ENCODE data around the gene CTBP2.

Gene CTBP2

DNA sequence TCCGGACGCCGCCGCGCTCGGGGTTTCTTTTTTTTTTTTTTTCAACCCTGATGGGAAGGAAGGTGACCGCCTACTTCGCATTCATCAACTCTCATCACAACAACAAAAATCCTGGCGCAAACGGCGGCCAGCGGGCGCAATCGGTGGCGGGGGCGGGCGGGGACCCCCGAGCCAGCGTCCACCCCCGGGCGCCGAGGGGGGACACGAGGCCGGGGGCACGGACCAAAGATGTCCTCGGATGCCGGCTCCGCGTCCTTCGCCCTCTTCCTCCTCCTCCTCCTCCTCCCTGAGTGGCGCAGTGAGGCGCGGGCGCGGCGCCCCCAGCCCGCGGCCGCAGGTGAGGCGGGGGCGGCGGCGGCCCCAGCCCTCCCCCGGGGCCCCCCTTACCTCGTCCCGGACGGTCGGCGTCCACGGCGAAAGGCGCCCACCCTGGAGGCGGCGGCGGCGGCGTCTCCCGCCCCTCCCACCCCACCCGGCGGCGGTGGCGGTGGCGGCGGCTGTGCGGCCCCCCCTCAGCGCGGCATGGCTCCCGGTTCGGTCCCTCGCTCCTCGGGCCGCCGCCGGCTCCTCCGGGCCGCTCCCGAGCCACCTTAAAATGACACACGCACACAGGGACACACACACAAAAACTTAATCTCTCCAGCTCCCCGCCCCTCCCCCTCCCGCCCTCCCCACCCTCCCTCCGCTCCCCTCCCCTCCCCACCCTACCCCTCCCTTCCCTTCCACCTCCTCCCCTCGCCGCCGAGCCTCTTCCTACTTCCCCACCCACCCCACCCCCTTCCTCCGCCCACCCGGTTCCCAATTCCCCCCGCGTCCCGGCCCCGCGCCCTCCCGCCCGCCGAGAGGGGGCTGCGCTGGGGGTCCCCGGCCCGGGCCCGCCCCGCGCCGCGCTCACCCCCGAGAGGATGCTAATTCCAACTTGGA lies at the start of gene CTBP2:
TSS of gene CTBP2 (minus strand) at position 632 of the 924 bp plus-strand sequence.
- no peak for DNase-seq

DNA sequence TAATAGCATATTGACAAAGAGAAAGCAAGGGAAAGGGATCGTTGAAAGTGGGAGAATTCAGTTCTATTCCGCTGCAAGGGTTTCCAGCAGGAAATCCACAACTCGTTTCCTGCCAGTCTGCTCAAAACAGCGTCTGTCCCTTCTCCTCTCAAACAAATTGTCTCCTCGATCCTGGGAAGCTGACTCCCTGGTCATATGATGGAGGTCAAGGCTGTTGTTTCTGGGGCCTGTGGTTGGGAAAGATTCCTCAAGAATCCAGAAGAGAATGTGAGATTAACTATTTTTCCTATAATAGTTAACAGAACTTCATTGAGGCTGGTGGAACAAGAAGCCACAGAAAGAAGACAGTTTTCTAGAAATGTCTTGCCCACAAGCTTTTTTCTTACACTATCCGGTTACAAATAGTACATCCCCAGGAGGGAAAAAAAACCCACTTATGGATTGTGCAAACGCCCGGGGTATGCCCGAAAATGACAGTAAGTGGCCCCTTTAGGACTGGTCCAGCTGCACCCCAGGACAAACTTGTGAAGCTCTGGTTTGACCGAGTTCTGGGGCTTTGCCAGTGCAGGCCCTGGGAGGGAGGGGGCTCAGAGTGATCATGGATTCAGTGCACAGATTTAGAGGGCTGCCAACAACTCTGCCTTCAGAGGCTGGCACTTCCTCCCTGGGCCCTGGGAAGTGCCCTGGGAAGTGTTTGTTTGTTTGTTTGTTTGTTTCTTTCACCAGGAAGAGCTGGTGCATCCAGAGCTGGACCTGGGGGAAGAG lies 49.4 kb upstream of the CTBP2 start:
- DNase-seq: no peak

- DNase-seq: no peak
Observed at GRCh38 chr10:125208854-125209565, 48.6 kb upstream of the CTBP2 start.

DNA sequence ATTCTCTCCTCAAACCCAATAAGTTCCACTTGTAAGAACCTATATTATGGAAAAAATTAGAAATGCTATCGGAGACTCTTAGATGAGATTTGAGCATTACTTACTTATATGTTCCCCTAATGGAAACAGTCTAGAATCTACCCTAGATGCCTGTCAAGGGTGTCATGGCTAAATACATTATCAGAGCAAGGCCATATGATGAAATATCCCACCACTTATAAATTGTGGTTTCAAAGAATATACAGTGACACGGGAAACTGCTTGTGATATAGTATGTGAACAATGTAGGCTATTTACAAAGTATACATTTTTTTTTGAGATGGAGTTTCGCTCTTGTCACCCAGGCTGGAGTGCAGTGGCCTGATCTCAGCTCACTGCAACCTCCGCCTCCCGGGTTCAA lies 46.3 kb upstream of the CTBP2 start:
- DNase-seq: no peak

DNA sequence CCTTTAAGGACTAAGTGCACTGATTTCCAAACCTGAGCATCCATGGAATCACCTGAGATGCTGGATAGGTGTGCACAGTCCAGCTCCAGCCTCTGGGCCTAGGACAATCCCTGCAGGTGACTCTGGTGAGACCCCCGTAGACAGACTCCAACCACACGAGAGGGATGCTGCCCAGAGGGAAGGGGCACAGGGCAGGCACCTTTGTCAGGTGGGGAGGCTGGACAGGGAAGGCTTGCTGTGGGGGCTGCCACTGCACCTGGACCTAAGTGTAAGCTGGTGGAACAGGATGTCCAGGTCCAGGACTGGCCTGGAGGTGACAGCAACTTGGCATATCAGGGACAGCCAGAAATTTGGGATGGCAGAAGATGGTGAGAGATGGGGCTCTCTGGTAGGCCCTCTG lies 45.1 kb upstream of the CTBP2 start:
- no peak for DNase-seq

DNA sequence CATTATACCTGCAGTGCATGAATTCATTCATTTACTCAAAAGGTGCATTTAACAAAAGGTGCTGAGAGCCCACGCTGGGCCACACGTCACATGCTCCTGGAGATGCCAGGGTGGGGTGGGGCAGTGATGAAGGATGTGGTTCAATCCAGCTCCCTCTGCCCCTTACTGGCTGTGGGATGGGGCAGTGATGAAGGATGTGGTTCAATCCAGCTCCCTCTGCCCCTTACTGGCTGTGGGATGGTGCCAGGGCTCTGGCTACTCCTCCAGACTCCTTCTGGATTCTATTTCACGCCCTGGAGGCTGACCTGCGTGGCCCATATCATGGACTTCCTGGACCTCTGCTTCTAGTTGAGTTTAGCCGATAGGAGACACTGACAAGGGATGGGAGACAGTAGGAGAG lies 44.0 kb upstream of the CTBP2 start:
- no peak for DNase-seq

- DNase-seq: no peak
Observed at GRCh38 chr10:125203186-125203800, 42.9 kb upstream of the CTBP2 start.

- DNase-seq: no peak
Observed at GRCh38 chr10:125201791-125202622, 41.6 kb upstream of the CTBP2 start.

- no peak for DNase-seq
Observed at GRCh38 chr10:125201108-125201524, 40.8 kb upstream of the CTBP2 start.

DNA sequence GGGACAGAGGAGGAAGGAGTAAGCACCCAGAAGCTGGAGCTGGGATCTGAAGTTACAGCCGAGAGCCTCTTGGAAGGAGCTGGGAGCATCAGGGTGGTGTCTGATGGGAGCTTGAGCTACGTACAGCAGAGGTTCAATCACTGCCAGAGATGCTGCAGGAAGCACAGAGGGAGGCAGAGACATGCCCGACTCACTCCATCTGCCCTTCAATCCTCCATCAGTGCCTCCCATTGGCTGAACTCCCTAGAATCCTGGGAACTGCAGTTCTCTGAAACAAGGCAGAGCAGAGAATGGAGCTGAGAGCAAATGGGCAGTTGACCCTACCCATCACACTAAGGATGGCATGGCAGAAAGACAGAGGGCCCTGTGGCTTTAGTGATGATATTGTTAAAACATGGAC lies 40.0 kb upstream of the CTBP2 start:
- no peak for DNase-seq

- no peak for DNase-seq
Observed at GRCh38 chr10:125199270-125199669, 38.9 kb upstream of the CTBP2 start.

GRCh38 chr10:125194814-125195213 lies 34.5 kb upstream of the CTBP2 start:
- no peak for DNase-seq

DNA sequence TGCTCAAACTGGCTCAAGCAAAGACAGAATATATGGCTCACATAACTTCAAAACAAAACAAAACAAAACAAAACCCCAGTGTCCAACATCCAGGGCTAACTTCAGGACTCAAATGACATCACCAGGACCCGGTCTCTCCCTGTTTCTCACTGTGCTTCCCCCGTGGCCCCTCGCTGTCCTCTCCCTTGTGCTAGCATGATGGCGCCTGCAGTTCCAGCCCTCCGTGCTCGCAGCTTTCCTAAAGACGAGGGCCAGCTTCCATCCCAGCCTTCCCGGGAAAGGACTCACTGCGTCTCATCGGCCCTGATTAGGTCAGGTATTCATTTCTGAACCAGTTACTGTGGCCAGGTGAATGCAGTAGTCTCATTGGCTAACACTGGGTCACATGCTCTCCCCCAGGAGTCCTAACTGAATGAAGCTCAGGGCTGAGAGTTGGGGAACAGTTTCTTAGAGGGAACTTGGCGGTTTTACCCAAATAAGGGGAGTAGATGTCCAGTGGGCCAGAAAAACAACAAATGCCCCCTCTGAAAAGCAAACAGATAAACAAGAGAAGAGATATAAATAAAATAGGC lies 33.0 kb upstream of the CTBP2 start:
- no peak for DNase-seq

GRCh38 chr10:125192620-125193019 lies 32.3 kb upstream of the CTBP2 start:
- DNase-seq: no peak

- no peak for DNase-seq
Observed at GRCh38 chr10:125192005-125192404, 31.6 kb upstream of the CTBP2 start.

DNA sequence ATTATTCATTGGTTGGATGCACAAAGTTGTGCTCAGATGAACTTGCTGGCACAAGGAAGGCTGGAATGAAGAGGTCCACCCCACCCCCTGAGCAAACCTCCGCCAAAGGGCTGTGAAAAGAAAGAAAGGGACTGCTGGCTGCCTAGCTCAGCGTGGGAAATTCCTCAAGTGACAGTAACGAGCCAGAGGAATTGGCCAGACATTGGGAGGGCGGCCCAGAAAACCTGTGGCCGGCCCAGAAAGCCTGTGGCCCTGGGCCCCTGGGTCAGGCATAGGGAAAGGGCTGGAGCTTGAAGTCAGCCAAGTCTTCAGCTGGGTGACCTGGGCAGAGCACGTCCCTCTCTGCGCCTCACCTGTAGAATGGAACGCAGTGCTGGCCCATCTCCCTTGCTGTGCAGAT lies 30.6 kb upstream of the CTBP2 start:
- DNase-seq: no peak

DNA sequence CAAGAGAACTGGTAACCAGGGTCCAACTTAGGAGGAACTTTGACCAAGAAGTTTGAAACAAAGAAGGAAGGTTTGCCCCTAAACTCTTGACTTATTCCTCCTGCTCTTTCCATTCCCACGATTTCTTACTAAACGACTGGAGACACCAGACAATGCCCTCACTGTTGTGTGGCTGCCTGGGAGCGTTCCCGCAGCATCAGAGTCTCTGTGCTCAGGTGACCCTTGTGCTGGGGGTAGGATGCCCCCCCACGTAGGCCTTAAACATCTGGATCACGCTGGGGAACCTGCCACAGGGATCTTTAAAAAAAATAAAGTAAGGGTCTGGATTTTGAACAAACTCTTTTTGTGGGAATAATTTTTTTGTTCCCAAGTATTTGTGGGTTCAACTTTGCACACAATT lies 30.1 kb upstream of the CTBP2 start:
- DNase-seq: no peak

DNA sequence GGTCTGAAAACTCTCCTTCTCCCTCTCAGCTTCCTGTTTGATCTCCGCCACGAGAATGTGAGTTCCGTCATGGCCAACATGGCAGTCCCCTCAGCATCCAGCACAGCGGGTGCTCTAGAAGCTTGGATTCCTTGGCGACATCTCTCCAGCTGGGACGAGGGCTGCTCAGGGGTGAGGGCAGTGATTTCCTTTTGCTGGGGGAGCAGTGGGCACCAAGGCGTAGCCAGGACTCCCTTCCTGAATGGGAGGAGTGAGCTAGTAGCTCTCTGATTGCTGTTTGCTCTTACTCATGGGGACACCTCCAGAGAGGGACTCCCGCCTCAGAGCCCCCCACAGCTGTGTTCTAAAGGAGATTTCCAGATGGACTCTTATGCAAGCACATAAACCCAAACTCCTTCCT lies 28.8 kb upstream of the CTBP2 start:
- DNase-seq: no peak

GRCh38 chr10:125187238-125188194 lies 27.2 kb upstream of the CTBP2 start:
- no peak for DNase-seq

DNA sequence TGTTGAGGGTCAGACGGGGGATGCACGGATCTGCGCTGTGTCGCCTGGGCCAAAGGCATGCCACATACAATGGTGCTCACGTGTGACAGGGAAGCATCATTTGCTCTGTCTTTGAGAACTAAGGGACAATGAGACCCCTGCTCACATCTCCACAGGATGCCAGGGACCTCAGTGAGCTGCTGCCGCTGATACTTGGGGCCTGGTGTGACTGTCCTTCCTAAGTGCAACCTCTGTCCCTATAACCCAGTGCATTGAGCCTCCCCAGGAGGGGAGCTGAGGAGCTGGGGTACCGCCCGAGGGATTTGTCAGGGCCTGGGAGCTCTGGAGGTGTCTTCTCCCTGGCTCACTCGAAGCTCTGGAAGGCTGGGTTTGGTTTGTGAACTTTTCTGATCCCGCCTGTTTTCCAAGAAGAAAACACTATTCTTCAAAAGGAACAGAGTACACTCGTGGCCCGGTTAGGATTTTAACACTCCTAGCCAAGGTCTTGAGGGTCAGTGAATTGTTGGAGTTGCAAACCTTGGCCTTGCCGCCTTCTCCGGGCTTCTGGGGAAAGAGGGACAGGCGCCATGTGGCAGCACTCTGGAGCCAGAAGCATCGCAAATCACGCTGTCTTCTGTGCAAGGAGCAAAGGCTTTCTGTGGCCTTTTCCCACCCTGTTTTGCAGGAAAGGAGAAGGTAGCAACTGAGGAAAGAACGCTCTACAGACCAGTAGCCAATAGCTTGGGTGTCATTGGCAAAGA lies 26.2 kb upstream of the CTBP2 start:
- DNase-seq: no peak
